Measurements from ENCODE around the gene PSMD1. TPM values are rescaled to one million over a fixed set of nuclear protein-coding genes. Genes with fewer than 3 reads are reported as not detected.
A peak's percentile ranks its signal among the peaks of the same experiment; 100 is the strongest.

PSMD1 gene
- 59.0 TPM for total RNA-seq
- long read RNA-seq, transcript PSMD1-201 (25 exons, 3,326 nt): major isoform, 78 of 129 reads
- long read RNA-seq, partial matches to known transcripts: 43 of 129 reads
- long read RNA-seq, other reads (novel, unspliced or antisense): 8 of 129 reads

DNA sequence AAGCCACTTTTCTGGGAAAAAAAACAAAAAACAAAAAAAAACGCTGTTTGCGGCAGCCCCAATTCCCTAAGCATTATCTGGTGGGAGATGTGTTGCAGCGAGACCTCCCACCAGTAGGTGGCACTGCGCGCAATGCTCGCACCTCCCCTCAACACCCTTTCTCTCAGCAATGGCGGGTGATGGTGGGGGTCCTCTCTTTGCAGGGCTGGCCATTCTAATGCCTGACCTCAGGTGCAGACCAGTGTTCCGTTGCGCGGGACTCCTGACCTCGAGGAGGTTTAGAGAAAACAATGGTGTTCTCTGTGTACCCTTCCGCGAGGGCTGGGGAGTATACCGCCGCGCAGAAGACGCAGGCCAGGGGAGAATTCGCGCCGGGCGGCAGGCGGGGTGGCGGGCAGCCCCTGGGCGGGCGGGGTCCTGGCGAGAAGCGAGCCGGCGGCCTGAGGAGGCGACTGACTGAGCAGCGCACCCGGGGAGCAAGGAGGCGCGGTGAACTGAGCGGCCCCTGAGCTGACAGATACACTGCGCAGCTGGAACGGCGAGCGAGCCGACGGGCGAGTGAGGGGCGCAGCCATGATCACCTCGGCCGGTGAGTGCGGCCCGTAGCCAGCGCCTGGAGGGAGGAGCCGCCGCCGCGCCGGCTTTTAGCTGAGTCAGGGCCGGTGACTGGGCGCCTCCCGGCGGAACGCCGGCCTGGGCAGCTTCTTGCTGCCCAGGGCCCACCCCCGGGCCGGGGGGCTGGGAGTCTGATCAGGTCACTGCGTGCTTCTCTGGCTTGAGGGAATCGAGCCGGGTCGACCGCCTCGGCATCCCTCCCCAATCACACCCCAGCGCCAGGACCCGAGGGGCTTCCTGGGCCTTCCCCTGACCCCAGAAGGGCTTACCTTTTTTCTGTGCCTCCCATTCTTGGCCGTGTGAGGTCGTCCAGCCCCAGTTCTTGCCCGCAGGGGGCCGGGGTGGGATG, at the start of gene PSMD1:
Gene PSMD1, plus strand, starts transcription at position 415 of the 964 bp plus-strand sequence. Its CDS starts 159 bp downstream, at position 574.
- H3K27ac ChIP-seq: peak within 1 kb of the TSS; percentile 97
- ATAC-seq: peak; percentile 97
- intact Hi-C loops (cut with DNase I): no loop called here
- H3K27me3 ChIP-seq: no peaks in the 10 kb centered on the region
- DNase-seq: peak; percentile 94
- TF ChIP-seq, protein P1, sequence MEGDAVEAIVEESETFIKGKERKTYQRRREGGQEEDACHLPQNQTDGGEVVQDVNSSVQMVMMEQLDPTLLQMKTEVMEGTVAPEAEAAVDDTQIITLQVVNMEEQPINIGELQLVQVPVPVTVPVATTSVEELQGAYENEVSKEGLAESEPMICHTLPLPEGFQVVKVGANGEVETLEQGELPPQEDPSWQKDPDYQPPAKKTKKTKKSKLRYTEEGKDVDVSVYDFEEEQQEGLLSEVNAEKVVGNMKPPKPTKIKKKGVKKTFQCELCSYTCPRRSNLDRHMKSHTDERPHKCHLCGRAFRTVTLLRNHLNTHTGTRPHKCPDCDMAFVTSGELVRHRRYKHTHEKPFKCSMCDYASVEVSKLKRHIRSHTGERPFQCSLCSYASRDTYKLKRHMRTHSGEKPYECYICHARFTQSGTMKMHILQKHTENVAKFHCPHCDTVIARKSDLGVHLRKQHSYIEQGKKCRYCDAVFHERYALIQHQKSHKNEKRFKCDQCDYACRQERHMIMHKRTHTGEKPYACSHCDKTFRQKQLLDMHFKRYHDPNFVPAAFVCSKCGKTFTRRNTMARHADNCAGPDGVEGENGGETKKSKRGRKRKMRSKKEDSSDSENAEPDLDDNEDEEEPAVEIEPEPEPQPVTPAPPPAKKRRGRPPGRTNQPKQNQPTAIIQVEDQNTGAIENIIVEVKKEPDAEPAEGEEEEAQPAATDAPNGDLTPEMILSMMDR (IDR thresholded peaks at IDR 0.05): peak; percentile 94
- H3K9me3 ChIP-seq: no peaks in the 10 kb centered on the region
- H3K4me3 ChIP-seq: peak within 1 kb of the TSS; percentile 90
- H3K4me1 ChIP-seq: peaks cover 32% of the 10 kb centered on the region
- H3K36me3 ChIP-seq: peaks cover 8% of the 10 kb centered on the region

DNA sequence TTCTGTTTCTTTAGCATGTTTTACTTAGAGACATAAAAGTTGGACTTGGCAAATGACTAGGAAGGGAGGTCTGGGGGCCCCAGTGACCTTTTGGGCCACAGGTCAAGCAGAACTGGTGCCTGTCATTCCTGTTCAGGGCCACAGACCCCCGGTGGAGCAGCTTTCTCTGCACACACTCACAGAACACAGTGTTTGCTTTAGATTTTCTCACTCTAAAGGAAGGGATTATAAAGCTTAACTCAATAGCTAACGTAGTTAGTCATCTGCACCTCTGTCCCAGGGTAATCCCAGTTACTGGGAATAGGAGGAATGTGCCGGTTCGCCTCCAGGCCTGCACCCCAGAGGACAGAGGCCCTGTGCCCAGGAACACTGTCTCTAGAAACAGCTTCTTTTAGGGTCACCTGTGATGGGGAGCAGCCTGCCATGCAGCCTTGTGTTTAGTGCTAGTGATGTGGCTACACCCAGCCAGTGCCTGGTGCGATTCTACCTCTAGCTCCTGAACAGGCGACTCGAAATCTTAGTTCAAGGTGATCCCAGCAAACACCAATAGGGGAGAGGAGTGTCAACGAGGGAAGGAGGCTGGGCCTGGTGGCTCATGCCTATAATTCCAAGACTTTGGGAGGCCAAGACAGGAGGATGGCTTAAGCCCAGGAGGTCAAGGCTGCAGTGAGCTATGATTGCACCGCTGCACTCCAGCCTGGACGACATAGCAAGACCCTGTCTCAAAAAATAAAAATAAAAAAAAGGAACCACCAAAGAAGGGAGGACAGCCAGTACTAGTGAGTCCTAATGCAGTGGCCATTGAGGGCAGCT, 49.2 kb upstream of the PSMD1 start:
- DNase-seq (no peak), ATAC-seq (no peak)
- no peaks in the 10 kb centered on the region for H3K27me3 ChIP-seq
- H3K9me3 ChIP-seq: no peaks in the 10 kb centered on the region
- no peak overlapping the region for H3K27ac ChIP-seq
- intact Hi-C loops (cut with DNase I): no loop called here
- TF ChIP-seq, protein P1 (IDR thresholded peaks at IDR 0.05): no peak
- H3K4me3 ChIP-seq: no peak overlapping the region
- H3K36me3 ChIP-seq: no peaks in the 10 kb centered on the region
- no peaks in the 10 kb centered on the region for H3K4me1 ChIP-seq

DNA sequence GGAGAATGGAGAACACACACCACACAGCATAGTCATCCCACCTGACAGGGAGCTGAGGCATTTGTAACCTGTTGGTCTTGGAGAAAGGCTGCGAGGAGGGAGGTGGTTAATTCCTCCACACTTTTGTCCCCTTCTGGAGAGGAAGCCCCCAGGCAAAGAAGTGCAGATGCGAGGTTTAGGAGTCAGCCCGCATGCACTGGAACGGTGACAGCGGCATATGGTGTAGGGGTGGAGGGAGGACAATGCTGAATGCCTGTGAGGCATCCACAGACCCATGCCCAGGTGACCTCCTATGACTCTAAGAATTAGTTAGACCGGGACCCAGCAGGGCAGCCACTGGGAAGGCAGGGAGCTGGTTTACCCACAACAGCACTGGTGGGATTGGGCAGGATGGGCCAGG, 48.5 kb upstream of the PSMD1 start:
- H3K4me1 ChIP-seq: no peaks in the 10 kb centered on the region
- no peak overlapping the region for H3K27ac ChIP-seq
- no peaks in the 10 kb centered on the region for H3K36me3 ChIP-seq
- no peak for DNase-seq
- intact Hi-C loops (cut with DNase I): no loop called here
- H3K9me3 ChIP-seq: no peaks in the 10 kb centered on the region
- H3K4me3 ChIP-seq: no peak overlapping the region
- no peak for ATAC-seq
- no peaks in the 10 kb centered on the region for H3K27me3 ChIP-seq
- TF ChIP-seq, protein P1 (IDR thresholded peaks at IDR 0.05): no peak

DNA sequence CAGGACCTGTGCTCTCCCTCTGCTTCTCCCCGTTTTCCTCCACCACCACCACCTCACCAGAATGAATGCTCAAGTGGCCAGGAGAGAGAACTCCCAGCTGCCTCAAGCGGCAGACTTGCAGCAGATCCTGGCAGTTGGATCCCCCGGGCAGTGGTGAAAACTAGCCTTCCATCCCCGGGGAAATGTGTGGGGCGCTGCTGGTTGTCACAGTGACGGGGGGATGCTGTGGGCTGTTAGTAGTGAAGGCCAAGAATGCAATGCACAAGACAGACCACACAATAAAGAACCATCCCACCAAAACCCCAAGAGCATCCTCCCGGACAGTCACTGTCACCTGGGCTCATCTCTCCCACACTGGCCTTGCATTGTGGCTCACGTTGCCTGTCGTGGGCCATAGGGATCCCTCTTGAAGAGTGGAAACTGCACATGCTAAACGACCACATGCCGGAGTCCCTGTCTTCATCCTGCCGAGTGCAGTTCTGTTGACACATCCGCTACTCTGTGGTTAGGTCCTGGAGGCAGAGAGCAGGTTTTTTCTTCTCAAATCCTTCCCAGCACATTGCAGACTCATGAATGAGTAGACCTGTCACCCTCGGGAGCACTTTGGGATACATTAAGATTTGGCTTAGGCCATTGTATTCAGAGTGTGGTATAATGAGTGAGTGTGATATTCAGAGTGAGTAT, 47.3 kb upstream of the PSMD1 start:
- TF ChIP-seq, protein P1 (IDR thresholded peaks at IDR 0.05): no peak
- Histone ChIP-seq H3K36me3 (no peaks in the 10 kb centered on the region), H3K9me3 (no peaks in the 10 kb centered on the region), H3K4me3 (no peak overlapping the region), H3K4me1 (no peaks in the 10 kb centered on the region), H3K27me3 (no peaks in the 10 kb centered on the region), H3K27ac (no peak overlapping the region)
- DNase-seq (no peak), ATAC-seq (no peak)
- intact Hi-C loops (cut with DNase I): no loop called here

DNA sequence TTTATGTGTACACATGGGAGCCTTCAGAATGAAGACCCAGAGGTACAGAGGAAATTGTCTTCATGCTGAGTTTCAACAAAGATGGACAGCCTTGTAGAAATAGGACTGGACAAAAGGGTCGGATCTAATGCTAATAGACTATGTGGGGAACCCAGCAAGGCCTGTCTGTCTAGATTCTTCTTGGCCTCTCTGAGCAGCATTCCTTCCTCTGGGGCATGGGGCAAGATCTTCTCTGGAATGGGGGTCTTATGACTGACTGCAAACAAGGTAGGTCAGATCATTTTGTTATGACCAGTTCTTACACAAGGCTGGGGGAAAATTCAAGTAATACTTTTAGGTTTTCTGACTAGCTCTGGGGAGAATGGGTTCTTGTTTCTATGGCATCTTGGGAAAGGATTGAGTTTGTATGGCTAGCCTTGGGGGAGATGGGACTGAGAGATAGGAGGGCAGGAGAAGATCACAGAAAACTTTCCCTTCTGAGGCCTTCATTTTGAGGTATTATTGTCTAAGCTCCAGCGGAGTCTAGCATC, 46.4 kb upstream of the PSMD1 start:
- Histone ChIP-seq H3K9me3 (no peaks in the 10 kb centered on the region), H3K4me1 (no peaks in the 10 kb centered on the region), H3K4me3 (no peak overlapping the region), H3K27ac (no peak overlapping the region), H3K36me3 (no peaks in the 10 kb centered on the region), H3K27me3 (peaks cover 6% of the 10 kb centered on the region)
- TF ChIP-seq, protein P1 (IDR thresholded peaks at IDR 0.05): no peak
- intact Hi-C loops (cut with DNase I): no loop called here
- no peak for DNase-seq
- no peak for ATAC-seq

Data from upper lobe of right lung (tissue), 1 donor.